ENCODE measurements around the gene PTPRD.

- TF ChIP-seq, protein P1, sequence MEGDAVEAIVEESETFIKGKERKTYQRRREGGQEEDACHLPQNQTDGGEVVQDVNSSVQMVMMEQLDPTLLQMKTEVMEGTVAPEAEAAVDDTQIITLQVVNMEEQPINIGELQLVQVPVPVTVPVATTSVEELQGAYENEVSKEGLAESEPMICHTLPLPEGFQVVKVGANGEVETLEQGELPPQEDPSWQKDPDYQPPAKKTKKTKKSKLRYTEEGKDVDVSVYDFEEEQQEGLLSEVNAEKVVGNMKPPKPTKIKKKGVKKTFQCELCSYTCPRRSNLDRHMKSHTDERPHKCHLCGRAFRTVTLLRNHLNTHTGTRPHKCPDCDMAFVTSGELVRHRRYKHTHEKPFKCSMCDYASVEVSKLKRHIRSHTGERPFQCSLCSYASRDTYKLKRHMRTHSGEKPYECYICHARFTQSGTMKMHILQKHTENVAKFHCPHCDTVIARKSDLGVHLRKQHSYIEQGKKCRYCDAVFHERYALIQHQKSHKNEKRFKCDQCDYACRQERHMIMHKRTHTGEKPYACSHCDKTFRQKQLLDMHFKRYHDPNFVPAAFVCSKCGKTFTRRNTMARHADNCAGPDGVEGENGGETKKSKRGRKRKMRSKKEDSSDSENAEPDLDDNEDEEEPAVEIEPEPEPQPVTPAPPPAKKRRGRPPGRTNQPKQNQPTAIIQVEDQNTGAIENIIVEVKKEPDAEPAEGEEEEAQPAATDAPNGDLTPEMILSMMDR (IDR thresholded peaks at IDR 0.05), result no peak
- no peak for TF ChIP-seq POLR2A (IDR thresholded peaks at IDR 0.05)
Measured at GRCh38 chr9:10525972-10526371, 86.8 kb downstream of the PTPRD start.

All from thyroid gland (tissue), 4 donors.